ENCODE measurements around the gene LENG8. TPM values are rescaled to one million over a fixed set of nuclear protein-coding genes. Genes with fewer than 3 reads are reported as not detected.

The LENG8 gene
- total RNA-seq, 4 donors from 2014 or later = 154 to 481 (median 360) TPM

DNA sequence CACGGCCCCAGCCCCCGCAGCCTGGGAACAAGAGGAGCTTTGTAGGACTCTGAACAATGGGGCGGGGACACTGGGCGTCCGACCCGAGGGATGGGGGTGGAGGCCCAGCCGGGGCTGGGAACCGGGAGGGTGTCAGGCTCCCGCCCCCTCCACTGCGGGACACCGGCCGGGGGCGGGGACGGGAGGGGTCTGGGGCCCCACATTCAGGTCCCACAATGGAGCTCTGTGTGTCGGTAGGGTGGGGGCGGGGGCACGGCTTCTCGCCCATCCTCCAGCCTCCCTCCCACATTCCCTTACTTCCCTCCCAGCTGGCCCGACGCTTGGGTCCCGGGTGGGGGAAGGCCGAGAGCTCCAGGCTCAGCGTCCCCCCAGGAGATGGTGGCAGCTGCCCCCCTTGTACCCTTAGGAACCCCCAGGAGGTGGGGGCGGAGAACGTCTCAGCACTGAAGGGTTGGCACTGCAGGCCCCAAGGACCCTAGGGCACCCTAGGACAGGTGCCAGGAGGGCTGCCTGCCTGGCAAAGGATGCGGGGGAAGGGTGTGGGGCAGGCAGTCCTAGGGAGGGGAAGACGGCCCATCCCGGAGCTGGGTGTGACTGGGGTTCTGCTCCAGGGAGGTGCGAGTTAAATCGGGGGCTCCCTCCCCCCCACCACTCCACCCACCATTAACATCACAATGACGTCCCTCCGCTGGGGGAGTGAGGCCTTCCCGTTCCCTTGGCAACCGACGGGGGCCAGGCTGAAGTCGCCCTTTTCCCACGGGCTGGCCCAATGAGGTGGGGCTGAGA lies 28.4 kb upstream of the LENG8 start:
- no peak overlapping the region for H3K27ac ChIP-seq
- no peaks in the 10 kb centered on the region for H3K4me1 ChIP-seq
- H3K27me3 ChIP-seq = peaks cover 0 to 25% of the 10 kb centered on the region in 2 donors
- no peak for DNase-seq
- H3K4me3 ChIP-seq = no peak overlapping the region
- no peaks in the 10 kb centered on the region for H3K9me3 ChIP-seq
- H3K36me3 ChIP-seq = no peaks in the 10 kb centered on the region
- no peak for TF ChIP-seq POLR2A (IDR thresholded peaks at IDR 0.05)
- TF ChIP-seq, protein P1, sequence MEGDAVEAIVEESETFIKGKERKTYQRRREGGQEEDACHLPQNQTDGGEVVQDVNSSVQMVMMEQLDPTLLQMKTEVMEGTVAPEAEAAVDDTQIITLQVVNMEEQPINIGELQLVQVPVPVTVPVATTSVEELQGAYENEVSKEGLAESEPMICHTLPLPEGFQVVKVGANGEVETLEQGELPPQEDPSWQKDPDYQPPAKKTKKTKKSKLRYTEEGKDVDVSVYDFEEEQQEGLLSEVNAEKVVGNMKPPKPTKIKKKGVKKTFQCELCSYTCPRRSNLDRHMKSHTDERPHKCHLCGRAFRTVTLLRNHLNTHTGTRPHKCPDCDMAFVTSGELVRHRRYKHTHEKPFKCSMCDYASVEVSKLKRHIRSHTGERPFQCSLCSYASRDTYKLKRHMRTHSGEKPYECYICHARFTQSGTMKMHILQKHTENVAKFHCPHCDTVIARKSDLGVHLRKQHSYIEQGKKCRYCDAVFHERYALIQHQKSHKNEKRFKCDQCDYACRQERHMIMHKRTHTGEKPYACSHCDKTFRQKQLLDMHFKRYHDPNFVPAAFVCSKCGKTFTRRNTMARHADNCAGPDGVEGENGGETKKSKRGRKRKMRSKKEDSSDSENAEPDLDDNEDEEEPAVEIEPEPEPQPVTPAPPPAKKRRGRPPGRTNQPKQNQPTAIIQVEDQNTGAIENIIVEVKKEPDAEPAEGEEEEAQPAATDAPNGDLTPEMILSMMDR (IDR thresholded peaks at IDR 0.05) = no peak

DNA sequence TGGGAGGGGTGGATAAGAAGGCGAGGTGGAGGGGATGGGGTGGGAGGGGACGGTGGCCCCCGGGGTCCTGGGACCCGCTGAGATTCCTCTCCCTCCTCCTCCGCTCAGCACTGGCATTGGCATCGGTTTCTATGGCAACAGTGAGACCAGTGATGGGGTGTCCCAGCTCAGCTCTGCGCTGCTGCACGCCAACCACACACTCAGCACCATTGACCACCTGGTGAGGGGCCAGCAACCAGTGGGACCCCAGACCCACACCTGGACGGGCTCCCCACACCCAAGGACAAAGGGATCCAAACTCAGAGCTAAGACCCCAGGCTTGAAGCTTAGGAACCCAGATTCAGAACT lies 27.9 kb upstream of the LENG8 start:
- TF ChIP-seq, protein P1 (IDR thresholded peaks at IDR 0.05) = no peak
- no peak for TF ChIP-seq POLR2A (IDR thresholded peaks at IDR 0.05)
- H3K27me3 ChIP-seq = peaks cover 0 to 19% of the 10 kb centered on the region in 2 donors
- H3K36me3 ChIP-seq = no peaks in the 10 kb centered on the region
- no peaks in the 10 kb centered on the region for H3K9me3 ChIP-seq
- DNase-seq = no peak
- H3K4me3 ChIP-seq = no peak overlapping the region
- no peaks in the 10 kb centered on the region for H3K4me1 ChIP-seq
- H3K27ac ChIP-seq = no peak overlapping the region

GRCh38 chr19:54421521-54421920 lies 27.5 kb upstream of the LENG8 start:
- Histone ChIP-seq H3K4me3 (no peak overlapping the region), H3K36me3 (no peaks in the 10 kb centered on the region), H3K4me1 (no peaks in the 10 kb centered on the region), H3K27me3 (peaks cover 0 to 15% of the 10 kb centered on the region in 2 donors), H3K27ac (no peak overlapping the region), H3K9me3 (no peaks in the 10 kb centered on the region)
- no peak for DNase-seq
- TF ChIP-seq POLR2A (IDR thresholded peaks at IDR 0.05) = no peak
- TF ChIP-seq, protein P1 (IDR thresholded peaks at IDR 0.05) = no peak

- DNase-seq = no peak
- Histone ChIP-seq H3K4me1 (no peaks in the 10 kb centered on the region), H3K9me3 (no peaks in the 10 kb centered on the region), H3K4me3 (no peak overlapping the region), H3K27me3 (peaks cover 0 to 9% of the 10 kb centered on the region in 2 donors), H3K36me3 (no peaks in the 10 kb centered on the region), H3K27ac (no peak overlapping the region)
- TF ChIP-seq, protein P1 (IDR thresholded peaks at IDR 0.05) = no peak
- no peak for TF ChIP-seq POLR2A (IDR thresholded peaks at IDR 0.05)
Measured at GRCh38 chr19:54422136-54422535, 26.9 kb upstream of the LENG8 start.

- no peak for DNase-seq
- H3K27ac ChIP-seq = no peak overlapping the region
- H3K4me3 ChIP-seq = no peak overlapping the region
- peaks cover 0 to 7% of the 10 kb centered on the region in 2 donors for H3K27me3 ChIP-seq
- no peaks in the 10 kb centered on the region for H3K36me3 ChIP-seq
- no peaks in the 10 kb centered on the region for H3K4me1 ChIP-seq
- no peaks in the 10 kb centered on the region for H3K9me3 ChIP-seq
- TF ChIP-seq, protein P1 (IDR thresholded peaks at IDR 0.05) = no peak
- no peak for TF ChIP-seq POLR2A (IDR thresholded peaks at IDR 0.05)
Measured at GRCh38 chr19:54424201-54424600, 24.8 kb upstream of the LENG8 start.

Measured in Peyer's patch (tissue), 4 donors.